ENCODE results near the gene TEX35.
"Not testable (repeated sequence)": the region's sequence is repeated elsewhere in the genome, so short reads cannot be mapped to it uniquely, and the experiment has no call there.

The TEX35 gene

DNA sequence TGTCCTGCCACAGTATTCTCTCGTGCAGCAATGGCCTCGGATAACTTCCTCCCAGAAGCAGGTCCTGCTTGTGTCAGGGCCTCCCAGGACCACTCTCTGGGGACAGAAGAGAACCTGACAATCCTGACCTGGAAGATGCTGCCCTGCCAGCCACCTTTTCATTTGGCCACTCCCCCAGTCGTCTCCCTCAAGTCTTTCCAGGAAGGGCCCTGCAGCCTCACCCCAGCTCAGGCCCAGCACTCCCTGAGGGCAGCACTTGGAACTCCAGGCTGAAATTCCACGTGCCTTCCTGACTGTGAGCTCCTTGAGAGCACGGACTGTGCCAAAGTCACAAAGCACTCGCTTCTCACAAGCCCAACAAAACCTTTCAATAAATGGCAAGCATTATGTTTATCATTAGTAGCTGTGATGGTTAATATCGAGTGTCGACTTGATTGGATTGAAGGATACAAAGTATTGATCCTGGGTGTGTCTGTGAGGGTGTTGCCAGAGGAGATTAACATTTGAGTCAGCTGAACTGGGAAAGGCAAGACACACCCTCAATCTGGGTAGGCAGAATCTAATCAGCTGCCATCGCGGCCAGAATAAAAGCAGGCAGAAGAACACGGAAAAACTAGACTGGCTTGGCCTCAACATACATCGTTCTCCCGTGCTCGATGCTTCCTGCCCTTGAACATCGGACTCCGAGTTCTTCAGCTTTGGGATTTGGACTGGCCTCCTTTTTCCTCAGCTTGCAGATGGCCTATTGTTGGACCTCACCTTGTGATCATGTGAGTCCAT lies 13.8 kb upstream of the TEX35 start:
- TF ChIP-seq, protein P1, sequence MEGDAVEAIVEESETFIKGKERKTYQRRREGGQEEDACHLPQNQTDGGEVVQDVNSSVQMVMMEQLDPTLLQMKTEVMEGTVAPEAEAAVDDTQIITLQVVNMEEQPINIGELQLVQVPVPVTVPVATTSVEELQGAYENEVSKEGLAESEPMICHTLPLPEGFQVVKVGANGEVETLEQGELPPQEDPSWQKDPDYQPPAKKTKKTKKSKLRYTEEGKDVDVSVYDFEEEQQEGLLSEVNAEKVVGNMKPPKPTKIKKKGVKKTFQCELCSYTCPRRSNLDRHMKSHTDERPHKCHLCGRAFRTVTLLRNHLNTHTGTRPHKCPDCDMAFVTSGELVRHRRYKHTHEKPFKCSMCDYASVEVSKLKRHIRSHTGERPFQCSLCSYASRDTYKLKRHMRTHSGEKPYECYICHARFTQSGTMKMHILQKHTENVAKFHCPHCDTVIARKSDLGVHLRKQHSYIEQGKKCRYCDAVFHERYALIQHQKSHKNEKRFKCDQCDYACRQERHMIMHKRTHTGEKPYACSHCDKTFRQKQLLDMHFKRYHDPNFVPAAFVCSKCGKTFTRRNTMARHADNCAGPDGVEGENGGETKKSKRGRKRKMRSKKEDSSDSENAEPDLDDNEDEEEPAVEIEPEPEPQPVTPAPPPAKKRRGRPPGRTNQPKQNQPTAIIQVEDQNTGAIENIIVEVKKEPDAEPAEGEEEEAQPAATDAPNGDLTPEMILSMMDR (conservative IDR thresholded peaks at IDR 0.05; ENCODE audit: low read depth, low read length): no peak
- H3K4me3 ChIP-seq (ENCODE audit: low read depth, low read length): no peak overlapping the region
- no peak for DNase-seq (ENCODE audit: low read depth)

DNA sequence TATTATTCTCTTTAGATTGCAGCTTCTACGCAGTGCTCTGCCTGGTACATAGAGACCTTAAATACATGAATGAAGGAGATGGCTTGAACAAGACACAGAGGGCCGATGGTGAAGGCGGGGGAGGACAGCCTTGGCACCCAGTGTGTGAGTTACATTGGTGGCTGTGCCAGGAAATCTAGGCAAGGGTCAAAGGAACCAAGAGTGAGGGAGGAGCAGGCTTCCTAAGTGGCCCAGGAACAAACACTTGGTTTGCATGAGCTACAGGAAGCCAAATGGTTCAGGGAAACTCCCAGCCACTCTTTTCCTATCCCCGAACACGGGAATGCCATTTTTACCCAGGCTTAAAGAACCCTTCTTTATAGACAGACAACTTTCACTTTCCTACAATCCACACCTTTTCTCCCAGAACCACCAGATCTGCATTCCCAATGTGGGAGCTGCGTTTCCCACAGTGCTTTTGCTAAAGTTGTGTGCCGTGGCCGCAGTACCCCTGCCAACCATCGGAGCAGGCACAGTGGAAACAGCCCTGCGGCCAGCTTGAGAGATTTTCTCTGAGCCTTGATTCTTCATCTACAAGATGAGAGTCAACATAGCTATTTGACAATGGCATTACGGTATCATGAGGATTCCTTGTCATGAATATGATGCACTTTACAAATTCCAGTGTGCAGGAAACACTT lies 12.7 kb upstream of the TEX35 start:
- no peak overlapping the region for H3K4me3 ChIP-seq (ENCODE audit: low read depth, low read length)
- no peak for DNase-seq (ENCODE audit: low read depth)
- TF ChIP-seq, protein P1 (conservative IDR thresholded peaks at IDR 0.05; ENCODE audit: low read depth, low read length): peak; percentile 39

DNA sequence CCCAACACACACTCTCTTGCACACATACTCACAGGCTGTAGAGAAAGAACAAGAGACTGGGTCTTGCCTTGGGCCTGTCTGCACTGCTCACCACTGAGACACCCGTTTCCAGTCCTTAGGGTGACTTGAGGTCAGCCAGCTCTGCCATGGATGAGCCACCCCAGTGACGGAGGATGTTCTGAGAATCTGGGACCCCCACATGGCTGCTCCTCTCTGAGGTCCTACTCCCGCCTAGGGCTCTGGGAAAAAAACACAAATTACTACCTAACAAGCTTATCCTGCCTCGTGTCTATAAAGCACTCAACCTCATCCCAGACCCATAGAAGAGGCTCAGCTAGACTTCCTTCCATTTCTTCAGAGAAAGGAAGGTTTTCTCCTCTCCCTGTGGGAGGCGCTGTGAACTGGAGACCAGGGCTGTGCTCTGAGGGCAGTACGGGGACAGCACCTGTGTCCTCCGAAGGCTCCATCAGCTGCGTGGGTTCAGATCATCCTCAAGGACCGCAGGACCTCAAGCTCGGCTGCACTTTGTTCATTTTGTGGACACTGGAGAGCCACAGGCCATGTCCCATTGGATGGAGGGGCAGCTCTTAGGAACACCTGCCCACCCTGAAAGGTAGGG lies 11.9 kb upstream of the TEX35 start:
- H3K4me3 ChIP-seq (ENCODE audit: low read depth, low read length): no peak overlapping the region
- no peak for DNase-seq (ENCODE audit: low read depth)
- TF ChIP-seq, protein P1 (conservative IDR thresholded peaks at IDR 0.05; ENCODE audit: low read depth, low read length): no peak

DNA sequence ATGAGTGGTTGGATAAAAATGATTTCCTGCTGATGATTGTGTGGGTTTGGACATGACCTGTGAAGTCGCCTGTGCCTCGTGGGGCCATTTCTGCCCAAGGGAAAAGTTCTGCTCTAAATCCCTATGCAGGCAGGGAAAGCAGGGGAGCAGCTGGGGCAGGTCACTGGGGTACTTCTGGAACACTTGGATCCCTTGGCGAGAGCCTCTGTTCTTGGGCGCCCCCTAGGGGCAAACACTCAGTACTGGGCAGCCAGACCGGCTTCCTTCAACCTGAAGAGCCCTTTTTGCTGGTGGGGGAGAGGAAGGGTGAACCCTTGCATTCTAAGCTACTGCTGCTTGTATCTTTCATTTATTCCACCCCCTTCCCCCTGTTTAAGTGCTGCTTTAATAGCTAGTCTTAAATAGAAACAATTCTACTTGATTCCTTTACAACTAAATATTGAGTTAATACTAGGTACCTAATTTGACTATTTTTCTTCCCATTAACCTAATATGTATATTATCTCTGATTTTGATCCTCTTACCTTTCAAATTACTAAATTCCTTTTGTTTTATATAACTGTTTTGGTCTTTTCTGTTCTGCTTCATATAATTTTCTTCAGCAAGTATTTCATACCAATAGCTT lies 11.1 kb upstream of the TEX35 start:
- no peak overlapping the region for H3K4me3 ChIP-seq (ENCODE audit: low read depth, low read length)
- TF ChIP-seq, protein P1 (conservative IDR thresholded peaks at IDR 0.05; ENCODE audit: low read depth, low read length): peak; percentile 98
- peak; percentile 76 for DNase-seq (ENCODE audit: low read depth)

DNA sequence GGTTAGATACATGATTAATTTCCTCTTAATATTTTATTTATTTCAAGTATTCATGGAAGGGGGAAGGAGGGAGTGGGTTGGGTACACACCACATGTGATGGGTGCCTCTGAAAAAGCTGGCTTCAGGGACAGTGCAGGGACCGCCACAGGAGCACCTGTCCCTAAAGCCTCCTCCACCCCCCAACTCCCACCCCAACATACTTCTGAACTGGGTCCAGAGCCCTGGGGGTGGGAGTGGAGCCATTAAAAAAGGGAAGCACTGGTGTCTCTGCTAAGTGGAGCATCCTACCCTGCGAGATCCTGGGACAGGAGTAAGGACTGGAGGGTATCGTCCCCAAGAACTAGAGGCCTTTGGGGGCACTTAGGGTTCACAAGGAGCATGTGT lies 10.6 kb upstream of the TEX35 start:
- H3K4me3 ChIP-seq (ENCODE audit: low read depth, low read length): no peak overlapping the region
- DNase-seq (ENCODE audit: low read depth): no peak
- TF ChIP-seq, protein P1 (conservative IDR thresholded peaks at IDR 0.05; ENCODE audit: low read depth, low read length): no peak

DNA sequence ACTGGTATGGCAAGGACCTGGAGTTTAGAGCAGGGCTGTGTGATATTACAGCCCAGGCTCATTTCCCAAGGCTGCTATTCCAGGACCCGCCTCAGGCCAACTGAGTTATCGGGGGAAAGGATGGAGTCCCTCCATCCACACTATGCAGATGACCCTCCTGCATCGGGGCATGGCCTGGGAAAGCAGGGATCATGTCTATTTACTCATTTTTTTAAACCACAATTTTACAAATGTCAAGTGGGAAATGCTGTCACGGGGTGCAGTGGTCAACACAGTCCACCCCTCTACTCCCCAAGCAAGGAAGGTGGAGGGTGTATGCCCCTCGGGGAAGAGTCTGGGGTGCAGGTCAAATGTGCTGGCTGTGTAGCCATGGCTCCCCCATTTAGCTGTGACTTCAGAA lies 10.1 kb upstream of the TEX35 start:
- no peak overlapping the region for H3K4me3 ChIP-seq (ENCODE audit: low read depth, low read length)
- TF ChIP-seq, protein P1 (conservative IDR thresholded peaks at IDR 0.05; ENCODE audit: low read depth, low read length): no peak
- DNase-seq (ENCODE audit: low read depth): no peak

DNA sequence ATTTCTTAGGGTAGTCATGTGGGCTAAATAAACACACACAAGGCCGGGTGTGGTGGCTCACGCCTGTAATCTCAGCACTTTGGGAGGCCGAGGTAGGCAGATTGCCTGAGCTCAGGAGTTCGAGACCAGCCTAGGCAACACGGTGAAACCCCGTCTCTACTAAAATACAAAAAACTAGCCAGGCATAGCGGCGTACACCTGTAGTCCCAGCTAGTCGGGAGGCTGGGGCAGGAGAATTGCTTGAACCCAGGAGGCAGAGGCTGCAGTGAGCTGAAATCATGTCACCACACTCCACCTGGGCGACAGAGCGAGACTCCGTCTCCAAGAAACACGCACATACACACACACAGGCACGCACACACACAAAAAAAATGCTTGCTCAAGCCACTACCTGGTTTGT lies 9.6 kb upstream of the TEX35 start:
- not testable (repeated sequence) for DNase-seq (ENCODE audit: low read depth); H3K4me3 ChIP-seq (ENCODE audit: low read depth, low read length)

Data from choroid plexus epithelial cell (primary cell).